SH-SY5Y (cell line): ENCODE data around the gene CARD11.

Experiments
- GATA2 ChIP-seq: IDR thresholded peaks from 2 replicates; pipeline ENCODE4 v1.6.1; 2011; ENCODE audit warnings: mild to moderate bottlenecking, low read depth, low read length
- GATA3 ChIP-seq: IDR thresholded peaks from 2 replicates; pipeline ENCODE4 v1.6.1; 2011; ENCODE audit warnings: low read depth, mild to moderate bottlenecking, low read length, moderate library complexity

DNA sequence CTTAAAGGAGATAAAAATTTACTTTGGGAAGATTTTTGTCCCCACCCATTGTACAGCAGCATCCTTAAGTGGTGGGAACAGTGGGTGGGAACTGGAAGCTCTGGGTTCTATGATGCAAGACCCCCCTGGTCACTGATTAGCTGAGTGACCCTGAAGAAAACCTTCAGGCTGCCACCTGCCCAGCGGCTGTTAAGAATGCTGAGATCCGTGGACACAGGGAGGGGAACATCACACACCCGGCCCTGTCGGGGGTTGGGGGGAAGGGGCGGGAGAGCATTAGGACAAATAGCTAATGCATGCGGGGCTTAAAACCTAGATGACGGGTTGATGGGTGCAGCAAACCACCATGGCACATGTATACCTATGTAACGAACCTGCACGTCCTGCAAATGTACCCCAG is 14.5 kb downstream of the CARD11 start:
- TF ChIP-seq GATA2, result no peak
- TF ChIP-seq GATA3, result no peak
